HG03045 (cell line): ENCODE data around the gene MAMDC2.

Experiments used
- ATAC-seq: cut with Tn5 transposase; IDR thresholded peaks from one replicate; pipeline ENCODE4 v1.9.1; 2021; ENCODE audit warnings: mild to moderate bottlenecking, moderate library complexity; ENCODE audit not compliant: unreplicated experiment

The MAMDC2 gene

GRCh38 chr9:70131296-70131695, 87.6 kb downstream of the MAMDC2 start:
- no peak for ATAC-seq

- no peak for ATAC-seq
Measured at GRCh38 chr9:70133253-70134208, 89.9 kb downstream of the MAMDC2 start.

GRCh38 chr9:70134360-70134759, 90.7 kb downstream of the MAMDC2 start:
- ATAC-seq, result no peak

- no peak for ATAC-seq
Measured at GRCh38 chr9:70135176-70135575, 91.5 kb downstream of the MAMDC2 start.

GRCh38 chr9:70136632-70137031, 93.0 kb downstream of the MAMDC2 start:
- ATAC-seq, result no peak

- no peak for ATAC-seq
Measured at GRCh38 chr9:70137577-70137976, 93.9 kb downstream of the MAMDC2 start.

- ATAC-seq, result no peak
Measured at GRCh38 chr9:70142101-70142500, 98.5 kb downstream of the MAMDC2 start.

- ATAC-seq, result no peak
Measured at GRCh38 chr9:70143394-70144130, 99.9 kb downstream of the MAMDC2 start.

- no peak for ATAC-seq
Measured at GRCh38 chr9:70144131-70144503, 100.5 kb downstream of the MAMDC2 start.

GRCh38 chr9:70145981-70146380, 102.3 kb downstream of the MAMDC2 start:
- no peak for ATAC-seq

- ATAC-seq, result no peak
Measured at GRCh38 chr9:70147196-70147595, 103.5 kb downstream of the MAMDC2 start.

GRCh38 chr9:70147651-70148050, 104.0 kb downstream of the MAMDC2 start:
- ATAC-seq, result no peak

GRCh38 chr9:70152350-70152749, 108.7 kb downstream of the MAMDC2 start:
- ATAC-seq, result no peak

GRCh38 chr9:70156729-70157128, 113.1 kb downstream of the MAMDC2 start:
- ATAC-seq, result no peak

- no peak for ATAC-seq
Measured at GRCh38 chr9:70159630-70160029, 116.0 kb downstream of the MAMDC2 start.

GRCh38 chr9:70160686-70161600, 117.3 kb downstream of the MAMDC2 start:
- ATAC-seq, result no peak

- no peak for ATAC-seq
Measured at GRCh38 chr9:70165006-70165602, 121.5 kb downstream of the MAMDC2 start.

GRCh38 chr9:70168521-70168920, 124.9 kb downstream of the MAMDC2 start:
- no peak for ATAC-seq

GRCh38 chr9:70169222-70169621, 125.6 kb downstream of the MAMDC2 start:
- ATAC-seq, result no peak

GRCh38 chr9:70170151-70170790, 126.6 kb downstream of the MAMDC2 start:
- ATAC-seq, result no peak
